OCI-LY7 (cell line): ENCODE data around the gene RIN1. TPM values are rescaled to one million over a fixed set of nuclear protein-coding genes. Genes with fewer than 3 reads are reported as not detected.

Experiments
- BruUV-seq: library from RNA; stranded (reverse); fragments of 400-500 nt; replicated peaks from 2 replicates; lab custom pipeline; 2021; lab: Mats Ljungman, UMichigan
- CTCF ChIA-PET: fragments of 300-600 bp; sonication (Branson Sonifier 250); formaldehyde crosslinking; loops from one replicate; lab custom pipeline; 2022; ENCODE audit warnings: antibody characterized with exemption; ENCODE audit not compliant: unreplicated experiment; lab: Charles Lee
- POLR2A ChIA-PET: fragments of 300-600 bp; sonication (Branson Sonifier 250); formaldehyde crosslinking; loops from one replicate; lab custom pipeline; 2022; ENCODE audit warnings: antibody characterized with exemption; lab: Charles Lee
- DNase-seq: peaks from one replicate; pipeline ENCODE4 v3.0.0-alpha.2; 2015; ENCODE audit warnings: low spot score
- H2AFZ ChIP-seq: fragments of 200-600 bp; sonication (generic), shearing (Covaris generic); 2 replicates; pipeline ENCODE4 v1.6.1; 2014; ENCODE audit warnings: mild to moderate bottlenecking, antibody characterized with exemption, low read length, moderate library complexity
- H3K27ac ChIP-seq: fragments of 200-600 bp; sonication (generic); 2 replicates; pipeline ENCODE4 v1.5.1; 2014; ENCODE audit warnings: mixed run types, low read depth, mild to moderate bottlenecking, moderate library complexity, low read length, inconsistent platforms; ENCODE audit not compliant: poor library complexity, severe bottlenecking
- H3K36me3 ChIP-seq: fragments of 200-600 bp; sonication (generic); 2 replicates; pipeline ENCODE4 v1.6.1; 2014; ENCODE audit warnings: mild to moderate bottlenecking, antibody characterized with exemption, low read length, moderate library complexity, mixed read lengths; ENCODE audit not compliant: insufficient read depth
- H3K4me1 ChIP-seq: fragments of 200-600 bp; sonication (generic); 2 replicates; pipeline ENCODE4 v1.5.1; 2014; ENCODE audit warnings: mild to moderate bottlenecking, low read length; ENCODE audit not compliant: insufficient read depth, poor library complexity, severe bottlenecking
- H3K4me2 ChIP-seq: fragments of 200-600 bp; sonication (generic); 2 replicates; pipeline ENCODE4 v1.6.1; 2014; ENCODE audit warnings: mild to moderate bottlenecking, low read length
- H3K4me3 ChIP-seq: fragments of 200-600 bp; sonication (generic); 2 replicates; pipeline ENCODE4 v1.5.1; 2014; ENCODE audit warnings: mild to moderate bottlenecking, low read depth, low read length; ENCODE audit not compliant: poor library complexity, severe bottlenecking
- H3K79me2 ChIP-seq: fragments of 200-600 bp; sonication (generic); 2 replicates; pipeline ENCODE4 v1.6.1; 2016; ENCODE audit warnings: low read depth, mild to moderate bottlenecking, low read length, moderate library complexity, mixed read lengths; ENCODE audit not compliant: insufficient read depth
- H3K9me2 ChIP-seq: fragments of 200-600 bp; sonication (generic); 2 replicates; pipeline ENCODE4 v1.6.1; 2016; ENCODE audit warnings: mild to moderate bottlenecking, low read length, mixed read lengths; ENCODE audit not compliant: insufficient read depth
- H3K9me3 ChIP-seq: fragments of 200-600 bp; sonication (generic); 2 replicates; pipeline ENCODE4 v1.6.1; 2014; ENCODE audit warnings: mild to moderate bottlenecking, mixed run types, low read length, mixed read lengths
- H4K20me1 ChIP-seq: fragments of 200-600 bp; sonication (generic); 2 replicates; pipeline ENCODE4 v1.6.1; 2014; ENCODE audit warnings: mild to moderate bottlenecking, antibody characterized with exemption, low read length, moderate library complexity, mixed read lengths; ENCODE audit not compliant: insufficient read depth
- EZH2phosphoT487 ChIP-seq: fragments of 200-600 bp; sonication (generic); IDR thresholded peaks from 2 replicates; pipeline ENCODE4 v1.6.1; 2018; ENCODE audit warnings: low read depth, borderline replicate concordance, mild to moderate bottlenecking, mixed run types, antibody characterized with exemption, low read length, moderate library complexity, mixed read lengths
- intact Hi-C: fragments of 100-400 bp; cut with micrococcal nuclease; formaldehyde crosslinking; loops from one replicate; pipeline ENCODE4 v1.10.0; 2022; ENCODE audit not compliant: unreplicated experiment
- total RNA-seq, 2 experiments: library from RNA; depleted of rRNA in 1 of 2; stranded (reverse); fragments of >200 nt in 1 of 2; shearing (Covaris generic) in 1 of 2; gene quantifications; 2 replicates each; pipeline ENCODE4 v1.2.3, GENCODE V29; 2014 to 2022
- TF ChIP-seq, protein P1 (sequence below): fragments of 200-600 bp; sonication (generic); conservative IDR thresholded peaks from 2 replicates; pipeline ENCODE4 v1.5.1; 2014; ENCODE audit warnings: mild to moderate bottlenecking, antibody characterized with exemption, low read length, moderate library complexity, mixed read lengths

The RIN1 gene
- total RNA-seq, 2 experiments from 2014 or later: 1.6 to 2.9 TPM

DNA sequence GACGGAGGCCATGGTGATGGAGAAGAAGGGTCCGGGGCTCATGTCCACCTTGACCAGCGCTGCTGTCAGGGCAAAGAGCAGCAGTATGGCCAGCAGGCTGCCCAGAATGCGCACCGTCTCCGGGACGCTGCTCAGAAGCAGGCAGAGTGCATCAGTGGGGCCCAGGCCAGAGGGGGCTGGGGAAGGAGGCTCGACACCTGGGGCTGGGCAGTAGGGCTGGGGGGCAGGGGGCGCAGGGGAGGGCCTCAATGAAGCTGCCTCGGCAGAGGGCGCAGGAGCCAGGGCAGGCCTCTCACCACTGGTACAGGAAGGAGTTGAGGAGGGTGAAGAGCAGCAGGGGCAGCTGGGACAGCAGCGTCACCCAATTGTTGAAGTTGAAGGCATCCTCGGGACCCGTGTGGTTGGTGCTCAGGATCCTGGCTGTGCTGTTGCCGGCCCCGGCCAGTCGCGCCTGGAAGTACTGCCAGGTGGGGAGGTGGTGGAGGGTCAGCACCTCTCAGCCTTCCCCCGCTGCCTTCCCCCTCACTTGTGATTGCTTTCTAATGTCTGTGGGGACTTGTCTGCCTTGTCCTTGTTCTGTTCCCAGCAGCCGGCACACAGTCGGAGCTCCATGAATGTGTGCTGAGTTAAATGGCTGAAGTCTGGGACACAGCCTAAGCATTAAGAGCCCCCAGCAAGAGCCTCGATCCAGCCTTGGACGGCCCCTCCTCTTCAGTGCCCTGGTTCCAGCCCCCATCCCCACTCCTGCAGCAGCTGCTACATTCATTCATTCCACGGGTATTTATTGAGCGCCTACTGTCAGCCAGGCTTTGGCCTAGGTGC lies 33.0 kb upstream of the RIN1 start:
- Histone ChIP-seq H3K4me1 (peaks cover 22% of the 10 kb centered on the region), H3K27ac (no peak overlapping the region), H3K4me3 (peak overlapping the region; percentile 82), H3K36me3 (peaks cover 59% of the 10 kb centered on the region), H3K4me2 (peak overlapping the region; percentile 68), H4K20me1 (no peaks in the 10 kb centered on the region), H2AFZ (no peak overlapping the region), H3K79me2 (peaks cover 17% of the 10 kb centered on the region), H3K9me2 (no peaks in the 10 kb centered on the region), H3K9me3 (no peaks in the 10 kb centered on the region)
- no TSS peak for BruUV-seq
- ChIA-PET POLR2A (no interaction called here), CTCF (no interaction called here)
- intact Hi-C loops: no loop called here
- no peak for DNase-seq
- no peak for TF ChIP-seq EZH2phosphoT487
- TF ChIP-seq, protein P1, sequence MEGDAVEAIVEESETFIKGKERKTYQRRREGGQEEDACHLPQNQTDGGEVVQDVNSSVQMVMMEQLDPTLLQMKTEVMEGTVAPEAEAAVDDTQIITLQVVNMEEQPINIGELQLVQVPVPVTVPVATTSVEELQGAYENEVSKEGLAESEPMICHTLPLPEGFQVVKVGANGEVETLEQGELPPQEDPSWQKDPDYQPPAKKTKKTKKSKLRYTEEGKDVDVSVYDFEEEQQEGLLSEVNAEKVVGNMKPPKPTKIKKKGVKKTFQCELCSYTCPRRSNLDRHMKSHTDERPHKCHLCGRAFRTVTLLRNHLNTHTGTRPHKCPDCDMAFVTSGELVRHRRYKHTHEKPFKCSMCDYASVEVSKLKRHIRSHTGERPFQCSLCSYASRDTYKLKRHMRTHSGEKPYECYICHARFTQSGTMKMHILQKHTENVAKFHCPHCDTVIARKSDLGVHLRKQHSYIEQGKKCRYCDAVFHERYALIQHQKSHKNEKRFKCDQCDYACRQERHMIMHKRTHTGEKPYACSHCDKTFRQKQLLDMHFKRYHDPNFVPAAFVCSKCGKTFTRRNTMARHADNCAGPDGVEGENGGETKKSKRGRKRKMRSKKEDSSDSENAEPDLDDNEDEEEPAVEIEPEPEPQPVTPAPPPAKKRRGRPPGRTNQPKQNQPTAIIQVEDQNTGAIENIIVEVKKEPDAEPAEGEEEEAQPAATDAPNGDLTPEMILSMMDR: no peak

DNA sequence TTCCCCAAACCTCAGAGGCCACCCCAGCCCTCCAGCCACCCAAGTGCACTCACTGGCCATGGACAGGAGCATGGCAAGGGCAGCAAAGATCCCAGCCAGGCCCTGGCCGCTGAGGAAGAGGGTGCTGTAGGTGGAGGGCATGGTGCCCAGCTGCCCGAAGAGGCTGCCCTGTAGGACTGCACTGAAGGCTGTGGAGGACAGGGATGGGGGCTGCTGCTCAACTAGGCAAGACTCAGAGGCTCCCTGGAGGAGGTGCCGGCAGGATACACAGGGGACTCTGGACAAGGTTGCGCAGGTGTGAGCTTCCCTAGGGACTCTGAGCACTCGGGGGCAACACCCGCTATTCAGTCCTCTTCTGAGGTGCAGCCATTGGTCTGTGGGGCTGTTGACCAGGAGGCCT lies 32.2 kb upstream of the RIN1 start:
- Histone ChIP-seq H2AFZ (no peak overlapping the region), H4K20me1 (no peaks in the 10 kb centered on the region), H3K79me2 (peaks cover 17% of the 10 kb centered on the region), H3K4me1 (peaks cover 21% of the 10 kb centered on the region), H3K27ac (no peak overlapping the region), H3K4me2 (no peak overlapping the region), H3K36me3 (peaks cover 67% of the 10 kb centered on the region), H3K9me3 (no peaks in the 10 kb centered on the region), H3K9me2 (no peaks in the 10 kb centered on the region), H3K4me3 (no peak overlapping the region)
- TF ChIP-seq EZH2phosphoT487: no peak
- TF ChIP-seq, protein P1: no peak
- no TSS peak for BruUV-seq
- ChIA-PET POLR2A (no interaction called here), CTCF (no interaction called here)
- intact Hi-C loops: no loop called here
- no peak for DNase-seq

DNA sequence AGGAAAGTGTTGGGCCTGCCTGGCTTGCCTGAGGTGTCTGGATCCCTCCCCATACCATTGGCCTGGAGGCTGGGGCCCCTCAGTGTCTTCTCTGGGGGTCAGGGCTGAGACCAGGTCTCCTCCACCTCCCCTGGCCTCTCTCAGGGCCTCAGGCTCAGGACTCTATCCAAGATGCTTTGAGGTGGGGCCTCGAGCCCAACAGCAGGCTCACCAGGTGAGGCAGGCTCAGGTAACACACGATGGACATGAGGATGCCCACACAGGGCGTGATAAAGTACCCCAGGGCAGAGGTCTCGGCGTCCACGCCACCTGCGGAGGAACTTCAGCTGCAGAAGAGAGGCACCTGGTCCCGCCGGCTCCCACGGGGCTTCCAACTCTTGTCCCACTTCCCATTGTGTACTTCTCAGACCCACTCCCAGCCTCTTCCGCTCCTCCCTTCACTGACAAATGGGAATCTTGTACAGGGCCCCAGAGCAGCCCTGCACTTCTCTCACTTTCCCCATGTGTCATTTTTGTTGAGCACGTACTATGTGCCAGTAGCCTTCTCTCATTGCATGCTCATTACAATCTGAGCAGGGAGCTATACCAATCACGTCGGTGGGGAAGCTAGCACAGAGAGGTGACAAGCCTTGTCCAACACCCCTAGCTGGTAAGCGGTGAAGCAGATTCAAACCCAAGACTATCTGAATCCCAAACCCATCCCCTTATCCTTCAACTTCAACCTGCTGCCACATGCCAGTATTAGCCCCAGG lies 31.5 kb upstream of the RIN1 start:
- no TSS peak for BruUV-seq
- H3K4me2 ChIP-seq: no peak overlapping the region
- ChIA-PET POLR2A (interaction anchor here (0.6 kb wide), 1 partner anchor 1344 kb away, joined by 5 read pairs; no protein-coding TSS in a partner anchor), CTCF (no interaction called here)
- H3K9me2 ChIP-seq: no peaks in the 10 kb centered on the region
- no peaks in the 10 kb centered on the region for H3K9me3 ChIP-seq
- no peak overlapping the region for H2AFZ ChIP-seq
- TF ChIP-seq EZH2phosphoT487: no peak
- TF ChIP-seq, protein P1: no peak
- no peaks in the 10 kb centered on the region for H4K20me1 ChIP-seq
- peaks cover 17% of the 10 kb centered on the region for H3K79me2 ChIP-seq
- intact Hi-C loops: no loop called here
- no peak for DNase-seq
- no peak overlapping the region for H3K4me3 ChIP-seq
- peaks cover 14% of the 10 kb centered on the region for H3K4me1 ChIP-seq
- peaks cover 74% of the 10 kb centered on the region for H3K36me3 ChIP-seq
- H3K27ac ChIP-seq: no peak overlapping the region
